ENCODE results near the gene FAM174C.

FAM174C gene

GRCh38 chr19:1290703-1291651 lies 15.6 kb downstream of the FAM174C start:
- H3K4me1 ChIP-seq (ENCODE audit: control insufficient read depth, insufficient read depth, low read length) = peaks cover 8% of the 10 kb centered on the region
- H3K36me3 ChIP-seq (ENCODE audit: control insufficient read depth in 2 of 2, insufficient read depth in 1 of 2, low read length in 2 of 2) = no peaks in the 10 kb centered on the region
- H3K4me3 ChIP-seq (ENCODE audit: low read depth, low read length) = no peak overlapping the region
- H3K27ac ChIP-seq (ENCODE audit: extremely low read depth, low read depth, low read length) = no peak overlapping the region
- no peaks in the 10 kb centered on the region for H3K9me3 ChIP-seq (ENCODE audit: control insufficient read depth, insufficient read depth, low read depth, low read length)
- ChIA-PET POLR2A (interaction anchor here (0.6 to 0.7 kb wide), 3 partner anchors 21 to 76 kb away, joined by 3 read pairs; no protein-coding TSS in a partner anchor), CTCF (no interaction called here)
- no peak for TF ChIP-seq OVOL3 (tag by site-specific recombination; IDR thresholded peaks at IDR 0.05)
- TF ChIP-seq ZNF548 (tag by site-specific recombination; IDR thresholded peaks at IDR 0.05) = no peak
- TF ChIP-seq ZNF24 (tag by site-specific recombination; IDR thresholded peaks at IDR 0.05) = no peak
- TF ChIP-seq ZNF16 (tag by site-specific recombination; IDR thresholded peaks at IDR 0.05; ENCODE audit: low read depth) = no peak
- no peak for TF ChIP-seq ZNF510 (tag by site-specific recombination; IDR thresholded peaks at IDR 0.05; ENCODE audit: insufficient replicate concordance)
- TF ChIP-seq ZNF148 (tag by site-specific recombination; IDR thresholded peaks at IDR 0.05; ENCODE audit: borderline replicate concordance) = no peak
- TF ChIP-seq ZNF707 (tag by site-specific recombination; IDR thresholded peaks at IDR 0.05) = no peak
- no peak for TF ChIP-seq ZBTB48 (tag by site-specific recombination; IDR thresholded peaks at IDR 0.05)
- TF ChIP-seq KLF1 (tag by site-specific recombination; IDR thresholded peaks at IDR 0.05) = peak; percentile 52
- no peak for TF ChIP-seq KLF16 (tag by site-specific recombination; IDR thresholded peaks at IDR 0.05)
- TF ChIP-seq, protein P1, sequence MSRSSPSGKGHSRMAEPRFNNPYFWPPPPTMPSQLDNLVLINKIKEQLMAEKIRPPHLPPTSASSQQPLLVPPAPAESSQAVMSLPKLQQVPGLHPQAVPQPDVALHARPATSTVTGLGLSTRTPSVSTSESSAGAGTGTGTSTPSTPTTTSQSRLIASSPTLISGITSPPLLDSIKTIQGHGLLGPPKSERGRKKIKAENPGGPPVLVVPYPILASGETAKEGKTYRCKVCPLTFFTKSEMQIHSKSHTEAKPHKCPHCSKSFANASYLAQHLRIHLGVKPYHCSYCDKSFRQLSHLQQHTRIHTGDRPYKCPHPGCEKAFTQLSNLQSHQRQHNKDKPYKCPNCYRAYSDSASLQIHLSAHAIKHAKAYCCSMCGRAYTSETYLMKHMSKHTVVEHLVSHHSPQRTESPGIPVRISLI (tag by site-specific recombination; IDR thresholded peaks at IDR 0.05) = no peak
- TF ChIP-seq, protein P2, sequence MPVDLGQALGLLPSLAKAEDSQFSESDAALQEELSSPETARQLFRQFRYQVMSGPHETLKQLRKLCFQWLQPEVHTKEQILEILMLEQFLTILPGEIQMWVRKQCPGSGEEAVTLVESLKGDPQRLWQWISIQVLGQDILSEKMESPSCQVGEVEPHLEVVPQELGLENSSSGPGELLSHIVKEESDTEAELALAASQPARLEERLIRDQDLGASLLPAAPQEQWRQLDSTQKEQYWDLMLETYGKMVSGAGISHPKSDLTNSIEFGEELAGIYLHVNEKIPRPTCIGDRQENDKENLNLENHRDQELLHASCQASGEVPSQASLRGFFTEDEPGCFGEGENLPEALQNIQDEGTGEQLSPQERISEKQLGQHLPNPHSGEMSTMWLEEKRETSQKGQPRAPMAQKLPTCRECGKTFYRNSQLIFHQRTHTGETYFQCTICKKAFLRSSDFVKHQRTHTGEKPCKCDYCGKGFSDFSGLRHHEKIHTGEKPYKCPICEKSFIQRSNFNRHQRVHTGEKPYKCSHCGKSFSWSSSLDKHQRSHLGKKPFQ (tag by site-specific recombination; IDR thresholded peaks at IDR 0.05) = no peak
- peak; percentile 29; the same call in 1 of the 2 replicates for TF ChIP-seq GLIS1 (tag by site-specific recombination; IDR thresholded peaks at IDR 0.05)
- TF ChIP-seq, protein P3, sequence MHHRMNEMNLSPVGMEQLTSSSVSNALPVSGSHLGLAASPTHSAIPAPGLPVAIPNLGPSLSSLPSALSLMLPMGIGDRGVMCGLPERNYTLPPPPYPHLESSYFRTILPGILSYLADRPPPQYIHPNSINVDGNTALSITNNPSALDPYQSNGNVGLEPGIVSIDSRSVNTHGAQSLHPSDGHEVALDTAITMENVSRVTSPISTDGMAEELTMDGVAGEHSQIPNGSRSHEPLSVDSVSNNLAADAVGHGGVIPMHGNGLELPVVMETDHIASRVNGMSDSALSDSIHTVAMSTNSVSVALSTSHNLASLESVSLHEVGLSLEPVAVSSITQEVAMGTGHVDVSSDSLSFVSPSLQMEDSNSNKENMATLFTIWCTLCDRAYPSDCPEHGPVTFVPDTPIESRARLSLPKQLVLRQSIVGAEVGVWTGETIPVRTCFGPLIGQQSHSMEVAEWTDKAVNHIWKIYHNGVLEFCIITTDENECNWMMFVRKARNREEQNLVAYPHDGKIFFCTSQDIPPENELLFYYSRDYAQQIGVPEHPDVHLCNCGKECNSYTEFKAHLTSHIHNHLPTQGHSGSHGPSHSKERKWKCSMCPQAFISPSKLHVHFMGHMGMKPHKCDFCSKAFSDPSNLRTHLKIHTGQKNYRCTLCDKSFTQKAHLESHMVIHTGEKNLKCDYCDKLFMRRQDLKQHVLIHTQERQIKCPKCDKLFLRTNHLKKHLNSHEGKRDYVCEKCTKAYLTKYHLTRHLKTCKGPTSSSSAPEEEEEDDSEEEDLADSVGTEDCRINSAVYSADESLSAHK (tag by site-specific recombination; IDR thresholded peaks at IDR 0.05) = no peak
- no peak for TF ChIP-seq CTCF (tag by site-specific recombination; IDR thresholded peaks at IDR 0.05)
- TF ChIP-seq ZNF341 (tag by site-specific recombination; IDR thresholded peaks at IDR 0.05; ENCODE audit: low read depth) = no peak
- TF ChIP-seq GLIS2 (tag by site-specific recombination; IDR thresholded peaks at IDR 0.05) = peak; percentile 6; the same call in 1 of the 2 replicates
- no peak for TF ChIP-seq ZBTB11 (tag by site-specific recombination; conservative IDR thresholded peaks at IDR 0.05; ENCODE audit: low read depth)
- TF ChIP-seq GFI1B (tag by site-specific recombination; IDR thresholded peaks at IDR 0.05) = no peak
- TF ChIP-seq ZFHX2 (tag by site-specific recombination; conservative IDR thresholded peaks at IDR 0.05) = no peak; the same call in 1 of the 2 replicates
- no peak for TF ChIP-seq ZNF791 (tag by site-specific recombination; IDR thresholded peaks at IDR 0.05)
- TF ChIP-seq ZNF837 (tag by site-specific recombination; IDR thresholded peaks at IDR 0.05) = no peak
- TF ChIP-seq ZNF658 (tag by site-specific recombination; IDR thresholded peaks at IDR 0.05) = no peak
- TF ChIP-seq ZNF132 (tag by site-specific recombination; IDR thresholded peaks at IDR 0.05; ENCODE audit: borderline replicate concordance) = no peak
